ENCODE measurements around the gene COL6A5.
"Not testable (repeated sequence)": the region's sequence is repeated elsewhere in the genome, so short reads cannot be mapped to it uniquely, and the experiment has no call there.

COL6A5 gene

DNA sequence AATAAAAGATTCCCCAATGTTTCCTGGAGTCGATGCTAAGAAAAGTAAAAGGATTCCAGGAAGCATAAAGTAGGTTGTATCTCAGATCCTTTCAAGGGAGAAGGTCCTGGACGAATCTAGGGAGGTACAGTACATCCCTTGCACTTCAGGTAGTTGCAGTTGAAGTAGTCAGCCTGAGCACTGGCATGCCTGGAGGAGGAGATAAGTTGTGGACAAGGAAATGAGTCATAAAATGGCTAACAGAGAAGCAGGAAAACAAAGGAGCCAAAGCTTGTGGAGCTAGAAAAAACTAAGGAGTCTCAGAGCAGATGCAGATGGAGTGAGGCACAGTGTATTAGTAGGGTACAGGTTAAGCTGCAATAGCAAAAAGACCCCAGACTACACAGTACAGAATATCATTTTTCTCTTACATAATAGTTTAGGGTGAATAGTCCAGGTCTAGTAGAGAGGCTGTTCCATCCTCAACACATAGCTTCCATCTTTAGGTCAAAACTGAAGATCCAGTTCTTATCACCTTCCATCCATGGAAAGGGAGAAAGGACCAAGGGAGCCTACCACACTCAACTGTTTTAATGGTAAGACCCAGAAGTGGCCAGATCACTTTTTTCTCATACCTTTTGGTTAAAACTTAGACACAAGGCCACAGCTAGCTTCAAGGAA, 41.3 kb downstream of the COL6A5 start:
- no peak for DNase-seq

DNA sequence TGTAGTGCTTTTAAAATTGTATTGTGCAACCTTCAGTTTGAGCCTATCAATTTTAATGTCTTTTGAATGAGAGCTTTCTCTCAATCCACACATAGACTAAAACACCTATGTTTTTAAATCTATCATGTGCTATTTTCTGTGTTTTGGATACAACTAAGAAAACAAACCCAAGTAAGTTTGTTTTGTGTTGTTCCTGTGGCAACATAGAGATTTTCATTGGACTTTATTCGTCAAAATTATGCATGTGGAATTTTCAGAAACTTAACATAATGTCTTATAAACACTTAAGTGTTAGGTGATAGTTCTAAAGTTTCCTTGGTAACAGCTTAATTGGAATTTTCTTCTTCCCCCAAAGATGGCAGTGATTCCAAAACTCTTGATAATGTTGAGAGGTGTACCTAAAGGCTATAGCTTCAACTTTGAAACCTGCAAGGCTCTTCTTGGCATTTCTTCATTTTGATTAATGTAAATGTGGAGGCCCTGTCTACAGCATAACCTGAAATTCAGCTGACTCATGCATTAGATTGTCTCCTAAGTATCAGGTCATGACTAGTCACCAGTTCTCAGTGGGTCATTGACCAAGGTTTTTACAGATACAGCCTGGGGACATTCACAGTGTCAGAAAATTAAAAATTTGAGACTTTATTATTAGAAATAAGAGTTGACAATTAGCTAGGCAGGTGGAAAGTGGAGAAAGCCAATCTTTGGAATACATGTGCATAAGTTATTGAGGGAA, 44.4 kb downstream of the COL6A5 start:
- no peak for DNase-seq

GRCh38 chr3:130392266-130392665, 46.8 kb downstream of the COL6A5 start:
- DNase-seq: no peak

DNA sequence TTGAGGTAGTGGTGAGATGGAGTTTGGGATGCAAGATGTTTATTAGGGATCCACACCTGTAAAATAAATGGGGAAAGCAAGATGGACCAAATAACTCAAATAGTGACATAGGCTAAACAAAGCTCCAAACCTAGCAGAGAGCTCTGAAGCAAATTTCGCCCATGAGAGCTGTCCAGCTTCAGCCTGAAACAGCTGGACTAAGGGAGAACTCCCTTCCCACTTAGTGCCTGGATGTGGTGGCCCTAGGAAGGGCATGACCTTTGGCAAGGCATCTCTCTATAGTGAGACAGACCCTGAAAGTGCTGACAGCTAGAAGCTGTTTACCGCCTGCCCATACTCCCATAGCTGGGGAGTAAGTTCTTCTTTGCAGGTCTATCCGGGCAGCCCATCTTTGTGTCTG, 48.1 kb downstream of the COL6A5 start:
- no peak for DNase-seq

DNA sequence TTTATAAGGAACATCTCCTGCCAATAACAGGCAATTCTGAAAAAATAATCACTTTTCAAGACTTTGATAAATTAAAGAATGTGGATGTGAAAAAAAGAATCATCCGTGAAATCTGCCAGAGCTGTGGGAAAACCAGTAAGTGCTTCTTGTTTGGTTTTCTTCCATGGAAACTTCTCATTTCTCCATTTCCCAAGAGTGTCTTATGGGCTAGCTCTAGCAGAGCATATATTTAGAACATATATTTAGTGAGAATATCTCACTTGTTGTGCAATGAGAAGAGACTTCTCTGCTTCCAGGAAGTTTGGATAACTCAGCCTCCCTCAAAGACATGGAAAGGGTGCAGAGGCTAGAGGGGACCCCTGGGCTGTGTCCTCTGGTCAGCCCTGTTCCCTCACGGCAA, 49.9 kb downstream of the COL6A5 start:
- DNase-seq: no peak

DNA sequence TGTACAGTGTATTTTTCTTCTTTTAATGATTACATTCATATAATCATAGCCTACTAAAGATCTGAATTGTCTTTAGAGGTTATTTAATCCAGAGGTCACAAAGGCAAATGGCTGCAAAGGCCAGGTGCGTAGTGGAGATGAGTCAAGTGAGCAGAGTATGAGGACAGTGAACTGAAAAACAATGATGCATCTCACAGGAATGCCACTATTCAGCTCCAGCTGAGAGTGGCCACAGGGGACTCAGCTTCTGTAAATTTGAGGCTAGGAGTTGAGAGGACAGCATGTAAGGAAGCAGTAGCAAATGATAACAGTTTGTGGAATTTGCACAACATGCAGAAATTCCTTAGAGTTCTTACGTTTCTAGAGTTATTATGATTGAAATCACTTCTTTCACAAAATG, 50.4 kb downstream of the COL6A5 start:
- DNase-seq: no peak

DNA sequence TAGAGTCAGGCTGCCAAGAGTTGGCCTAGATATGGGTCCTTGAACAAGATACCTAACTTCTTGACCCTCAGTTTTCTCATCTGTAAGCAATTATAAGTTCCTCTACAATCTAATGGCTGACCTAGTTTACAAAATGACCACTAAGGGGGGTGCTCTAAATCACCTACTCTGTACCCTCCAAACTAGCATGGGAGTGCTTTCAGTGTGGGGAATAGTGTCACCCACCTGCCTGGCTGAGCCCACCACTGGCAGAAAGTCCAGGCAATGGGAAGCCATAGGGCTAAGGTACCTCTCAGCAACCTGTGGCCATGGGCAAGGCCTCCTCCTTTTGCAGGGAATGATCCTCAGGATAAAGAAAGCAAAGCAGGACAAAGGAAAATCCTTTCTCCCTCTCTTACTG, 58.9 kb downstream of the COL6A5 start:
- DNase-seq: no peak

GRCh38 chr3:130405956-130406355, 60.5 kb downstream of the COL6A5 start:
- DNase-seq: no peak

DNA sequence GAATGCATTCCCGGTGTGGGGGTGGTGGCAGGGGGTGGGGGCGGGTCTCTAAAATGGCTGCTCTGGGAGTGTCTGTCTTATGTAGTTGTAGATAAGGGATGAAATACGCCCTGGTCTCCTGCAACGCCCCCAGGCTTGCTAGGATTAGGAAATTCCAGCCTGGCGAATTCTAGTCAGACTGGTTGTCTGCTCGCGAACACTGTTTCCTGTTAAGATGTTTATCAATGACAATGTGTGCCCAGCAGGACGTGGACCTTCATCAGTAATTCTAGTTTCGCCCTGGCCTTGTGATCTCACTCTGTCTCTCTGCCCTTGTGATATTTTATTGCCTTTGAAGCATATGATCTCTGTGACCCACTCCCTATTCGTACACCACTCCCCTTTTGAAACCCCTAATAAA, 62.8 kb downstream of the COL6A5 start:
- not testable (repeated sequence) for DNase-seq

- DNase-seq: no peak
Observed at GRCh38 chr3:130411320-130411719, 65.8 kb downstream of the COL6A5 start.

- no peak for DNase-seq
Observed at GRCh38 chr3:130412991-130413560, 67.6 kb downstream of the COL6A5 start.

DNA sequence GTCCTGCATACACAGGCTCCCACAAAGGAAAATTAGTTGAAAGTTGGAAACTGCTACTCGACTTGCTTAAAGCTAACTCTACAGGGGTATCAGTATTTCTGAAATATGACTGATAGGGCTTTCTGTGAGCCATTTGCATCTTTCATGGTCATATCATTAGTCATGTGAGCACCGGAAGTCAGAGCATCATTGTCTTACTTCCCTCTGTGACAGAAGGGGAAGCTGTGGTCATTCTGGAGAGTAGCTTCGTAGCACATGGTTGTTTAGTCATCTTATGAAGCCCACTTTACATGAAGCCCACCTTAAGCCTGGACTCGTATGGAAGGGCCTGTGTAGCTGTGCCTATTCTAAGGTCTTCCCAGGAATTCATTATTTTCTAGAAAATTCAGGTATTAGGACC, 69.0 kb downstream of the COL6A5 start:
- no peak for DNase-seq

DNA sequence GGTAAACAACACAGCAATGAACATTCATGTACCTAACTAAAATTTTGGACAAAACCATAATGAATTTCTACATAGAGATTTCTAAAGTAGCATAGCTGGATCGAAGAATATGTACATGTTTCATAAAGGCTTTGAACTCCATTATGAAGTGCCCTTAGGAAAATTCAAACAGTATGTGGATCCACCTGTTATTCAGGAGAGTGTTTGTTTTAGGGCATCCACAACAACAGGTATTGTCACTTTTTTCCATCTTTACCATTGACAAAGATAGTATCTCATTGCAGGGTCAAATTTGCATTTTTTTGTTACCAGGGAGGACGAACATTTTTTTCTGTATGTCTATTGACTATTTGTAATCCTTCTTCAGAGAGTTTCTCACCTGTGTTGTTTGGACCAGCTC, 75.0 kb downstream of the COL6A5 start:
- no peak for DNase-seq

- DNase-seq: no peak
Observed at GRCh38 chr3:130423064-130423463, 77.6 kb downstream of the COL6A5 start.

DNA sequence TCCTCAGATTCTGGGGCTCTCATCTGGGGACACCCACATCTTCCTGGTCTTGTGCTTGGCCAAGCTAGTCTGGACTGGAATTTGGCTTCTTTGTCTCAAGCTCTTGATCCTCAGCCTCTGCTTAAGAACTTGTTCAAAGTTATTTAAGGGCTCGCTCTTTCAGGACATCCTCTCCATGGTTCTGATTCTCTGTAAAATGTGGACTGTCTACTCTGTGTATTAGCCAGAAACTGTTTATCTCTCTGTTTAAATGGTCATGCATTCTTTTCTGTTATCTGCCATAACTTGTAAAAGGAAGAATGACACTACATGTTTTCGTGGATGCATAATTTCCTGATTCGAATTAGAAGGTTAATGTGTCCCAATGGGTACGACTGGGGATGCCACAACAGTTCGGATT, 79.4 kb downstream of the COL6A5 start:
- no peak for DNase-seq

GRCh38 chr3:130425484-130425883, 80.0 kb downstream of the COL6A5 start:
- DNase-seq: no peak

- no peak for DNase-seq
Observed at GRCh38 chr3:130426206-130426605, 80.7 kb downstream of the COL6A5 start.

DNA sequence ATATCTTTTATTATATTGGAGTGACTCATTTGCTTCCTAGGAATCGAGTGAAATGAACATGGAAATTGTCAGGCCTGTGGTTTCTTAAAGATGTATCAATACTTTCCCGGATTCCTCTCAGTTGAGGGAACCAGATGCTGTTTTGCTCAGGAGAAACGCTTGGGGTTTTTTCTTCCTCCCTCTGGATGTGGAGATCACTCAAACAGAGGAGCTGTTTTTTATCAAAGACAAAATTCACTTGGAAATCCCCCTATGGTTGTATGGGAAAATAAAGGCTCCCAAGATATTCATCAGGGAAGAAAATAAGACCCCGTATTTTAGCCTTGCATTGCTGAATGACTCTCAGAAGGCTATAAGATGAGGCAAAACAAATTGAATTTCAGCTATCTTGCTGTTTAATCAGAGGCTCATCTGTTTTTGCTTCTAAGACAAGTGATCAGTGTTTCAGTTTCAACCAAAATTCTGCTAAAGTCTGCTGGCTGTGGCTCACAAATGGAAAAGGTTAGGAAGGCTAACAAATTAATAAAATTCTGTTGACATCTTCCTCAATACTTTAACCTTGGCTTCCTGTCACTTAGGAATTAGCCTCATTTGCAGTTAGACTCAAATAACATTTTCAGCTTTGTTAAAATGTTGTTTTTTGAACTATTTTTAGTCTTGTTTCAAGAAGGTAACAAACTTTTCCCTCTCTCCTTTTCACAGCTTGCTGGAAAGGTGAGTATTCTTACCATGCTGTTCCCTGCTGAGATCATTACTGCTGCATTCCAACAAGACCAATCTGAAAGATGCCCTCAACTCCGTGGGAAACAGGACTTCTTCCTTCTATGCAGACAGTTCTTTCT, 83.6 kb downstream of the COL6A5 start:
- no peak for DNase-seq

GRCh38 chr3:130429713-130430023, 84.2 kb downstream of the COL6A5 start:
- no peak for DNase-seq

DNA sequence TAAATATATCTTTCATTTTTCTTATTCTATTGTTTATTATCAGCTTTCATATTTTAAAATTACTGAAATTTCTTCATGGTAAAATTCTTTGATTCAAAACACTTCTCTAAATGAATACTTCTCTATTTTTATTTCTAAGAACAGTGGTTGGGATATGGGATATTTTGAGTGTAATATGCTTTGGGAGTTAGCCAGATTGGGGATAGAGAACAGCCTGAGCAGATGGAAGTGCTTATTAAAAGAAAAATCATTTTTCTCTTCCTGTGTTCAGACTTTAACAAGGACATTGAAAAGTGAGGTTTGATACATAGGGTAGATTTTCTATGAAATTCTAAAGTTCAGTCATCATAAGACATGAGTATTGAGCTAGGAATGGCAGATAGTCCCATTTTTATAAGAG, 84.8 kb downstream of the COL6A5 start:
- no peak for DNase-seq

- not testable (repeated sequence) for DNase-seq
Observed at GRCh38 chr3:130432086-130432485, 86.6 kb downstream of the COL6A5 start.

DNA sequence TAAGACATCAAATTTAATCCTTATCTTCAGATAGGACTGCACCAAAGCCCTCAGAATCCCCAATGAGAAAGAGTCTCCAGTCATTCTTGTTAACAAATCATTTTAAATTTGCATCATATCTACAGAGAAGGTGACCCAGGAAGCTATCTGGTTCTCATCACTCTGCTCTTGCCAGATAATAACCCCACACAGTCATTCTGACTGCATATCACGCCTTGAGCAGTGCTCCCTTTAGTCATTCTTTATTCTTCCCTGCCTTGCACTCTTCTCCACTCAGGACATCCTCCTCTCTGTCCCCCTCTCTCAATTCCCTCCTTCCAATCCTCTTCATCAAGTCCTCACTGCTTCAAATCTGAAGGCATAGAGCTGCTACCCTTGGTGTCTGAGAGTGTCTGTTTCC, 87.8 kb downstream of the COL6A5 start:
- no peak for DNase-seq

DNA sequence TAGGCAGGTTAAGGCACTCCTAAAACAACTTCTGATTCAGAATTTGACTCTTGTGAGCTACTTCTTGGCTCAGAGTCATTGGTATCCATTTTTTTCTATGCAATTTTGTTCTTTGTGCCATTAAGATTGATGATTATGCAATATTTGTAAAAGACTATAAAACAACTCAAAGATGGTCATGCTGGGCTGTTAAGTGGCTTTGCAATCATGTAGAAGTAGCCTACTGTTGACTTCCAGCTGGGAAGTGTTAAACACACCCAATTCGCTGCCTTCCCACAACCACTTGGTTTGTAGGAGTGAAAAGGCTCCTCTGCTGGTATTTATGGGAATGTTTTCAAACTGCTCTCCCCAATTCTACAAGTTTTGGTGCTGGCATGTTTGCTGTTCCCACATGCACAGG, 96.8 kb downstream of the COL6A5 start:
- no peak for DNase-seq

- not testable (repeated sequence) for DNase-seq
Observed at GRCh38 chr3:130446840-130447239, 101.4 kb downstream of the COL6A5 start.
